ENCODE results near the gene KRT12. TPM values are rescaled to one million over a fixed set of nuclear protein-coding genes. Genes with fewer than 3 reads are reported as not detected.

The KRT12 gene
- total and polyA plus RNA-seq, 9 of the 15 experiments (the other 6 are each of a cell fraction or from before 2014, with no cell fraction given), result 0.18 to 7.0 (median 2.2) TPM

DNA sequence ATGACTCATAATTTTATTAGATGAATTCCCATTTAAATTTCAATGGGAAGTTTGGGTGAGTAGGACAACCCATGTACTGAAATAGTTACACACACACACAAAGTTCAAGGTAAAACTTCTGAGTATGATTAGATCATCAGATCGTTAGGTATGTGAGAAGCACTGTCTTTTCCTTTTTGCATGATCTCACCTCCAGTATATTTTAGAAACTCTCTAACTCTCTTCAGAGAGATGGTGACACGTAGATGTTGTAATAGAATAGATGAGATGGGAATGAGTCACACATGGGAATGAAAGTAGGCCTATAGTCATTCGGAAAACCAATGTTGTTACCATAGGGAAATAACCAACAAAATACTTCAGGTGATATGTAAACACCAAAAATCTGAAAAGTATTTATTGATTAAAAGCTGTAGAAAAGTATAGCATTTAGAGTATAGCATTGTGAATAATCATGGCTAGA is 48.2 kb upstream of the KRT12 start:
- CTCF ChIA-PET (ENCODE audit: low intra/inter-chr PET ratio), result no interaction called here
- no peak overlapping the region for H3K27ac ChIP-seq (ENCODE audit: extremely low read depth, low read depth, low read length)
- TF ChIP-seq, protein P1, sequence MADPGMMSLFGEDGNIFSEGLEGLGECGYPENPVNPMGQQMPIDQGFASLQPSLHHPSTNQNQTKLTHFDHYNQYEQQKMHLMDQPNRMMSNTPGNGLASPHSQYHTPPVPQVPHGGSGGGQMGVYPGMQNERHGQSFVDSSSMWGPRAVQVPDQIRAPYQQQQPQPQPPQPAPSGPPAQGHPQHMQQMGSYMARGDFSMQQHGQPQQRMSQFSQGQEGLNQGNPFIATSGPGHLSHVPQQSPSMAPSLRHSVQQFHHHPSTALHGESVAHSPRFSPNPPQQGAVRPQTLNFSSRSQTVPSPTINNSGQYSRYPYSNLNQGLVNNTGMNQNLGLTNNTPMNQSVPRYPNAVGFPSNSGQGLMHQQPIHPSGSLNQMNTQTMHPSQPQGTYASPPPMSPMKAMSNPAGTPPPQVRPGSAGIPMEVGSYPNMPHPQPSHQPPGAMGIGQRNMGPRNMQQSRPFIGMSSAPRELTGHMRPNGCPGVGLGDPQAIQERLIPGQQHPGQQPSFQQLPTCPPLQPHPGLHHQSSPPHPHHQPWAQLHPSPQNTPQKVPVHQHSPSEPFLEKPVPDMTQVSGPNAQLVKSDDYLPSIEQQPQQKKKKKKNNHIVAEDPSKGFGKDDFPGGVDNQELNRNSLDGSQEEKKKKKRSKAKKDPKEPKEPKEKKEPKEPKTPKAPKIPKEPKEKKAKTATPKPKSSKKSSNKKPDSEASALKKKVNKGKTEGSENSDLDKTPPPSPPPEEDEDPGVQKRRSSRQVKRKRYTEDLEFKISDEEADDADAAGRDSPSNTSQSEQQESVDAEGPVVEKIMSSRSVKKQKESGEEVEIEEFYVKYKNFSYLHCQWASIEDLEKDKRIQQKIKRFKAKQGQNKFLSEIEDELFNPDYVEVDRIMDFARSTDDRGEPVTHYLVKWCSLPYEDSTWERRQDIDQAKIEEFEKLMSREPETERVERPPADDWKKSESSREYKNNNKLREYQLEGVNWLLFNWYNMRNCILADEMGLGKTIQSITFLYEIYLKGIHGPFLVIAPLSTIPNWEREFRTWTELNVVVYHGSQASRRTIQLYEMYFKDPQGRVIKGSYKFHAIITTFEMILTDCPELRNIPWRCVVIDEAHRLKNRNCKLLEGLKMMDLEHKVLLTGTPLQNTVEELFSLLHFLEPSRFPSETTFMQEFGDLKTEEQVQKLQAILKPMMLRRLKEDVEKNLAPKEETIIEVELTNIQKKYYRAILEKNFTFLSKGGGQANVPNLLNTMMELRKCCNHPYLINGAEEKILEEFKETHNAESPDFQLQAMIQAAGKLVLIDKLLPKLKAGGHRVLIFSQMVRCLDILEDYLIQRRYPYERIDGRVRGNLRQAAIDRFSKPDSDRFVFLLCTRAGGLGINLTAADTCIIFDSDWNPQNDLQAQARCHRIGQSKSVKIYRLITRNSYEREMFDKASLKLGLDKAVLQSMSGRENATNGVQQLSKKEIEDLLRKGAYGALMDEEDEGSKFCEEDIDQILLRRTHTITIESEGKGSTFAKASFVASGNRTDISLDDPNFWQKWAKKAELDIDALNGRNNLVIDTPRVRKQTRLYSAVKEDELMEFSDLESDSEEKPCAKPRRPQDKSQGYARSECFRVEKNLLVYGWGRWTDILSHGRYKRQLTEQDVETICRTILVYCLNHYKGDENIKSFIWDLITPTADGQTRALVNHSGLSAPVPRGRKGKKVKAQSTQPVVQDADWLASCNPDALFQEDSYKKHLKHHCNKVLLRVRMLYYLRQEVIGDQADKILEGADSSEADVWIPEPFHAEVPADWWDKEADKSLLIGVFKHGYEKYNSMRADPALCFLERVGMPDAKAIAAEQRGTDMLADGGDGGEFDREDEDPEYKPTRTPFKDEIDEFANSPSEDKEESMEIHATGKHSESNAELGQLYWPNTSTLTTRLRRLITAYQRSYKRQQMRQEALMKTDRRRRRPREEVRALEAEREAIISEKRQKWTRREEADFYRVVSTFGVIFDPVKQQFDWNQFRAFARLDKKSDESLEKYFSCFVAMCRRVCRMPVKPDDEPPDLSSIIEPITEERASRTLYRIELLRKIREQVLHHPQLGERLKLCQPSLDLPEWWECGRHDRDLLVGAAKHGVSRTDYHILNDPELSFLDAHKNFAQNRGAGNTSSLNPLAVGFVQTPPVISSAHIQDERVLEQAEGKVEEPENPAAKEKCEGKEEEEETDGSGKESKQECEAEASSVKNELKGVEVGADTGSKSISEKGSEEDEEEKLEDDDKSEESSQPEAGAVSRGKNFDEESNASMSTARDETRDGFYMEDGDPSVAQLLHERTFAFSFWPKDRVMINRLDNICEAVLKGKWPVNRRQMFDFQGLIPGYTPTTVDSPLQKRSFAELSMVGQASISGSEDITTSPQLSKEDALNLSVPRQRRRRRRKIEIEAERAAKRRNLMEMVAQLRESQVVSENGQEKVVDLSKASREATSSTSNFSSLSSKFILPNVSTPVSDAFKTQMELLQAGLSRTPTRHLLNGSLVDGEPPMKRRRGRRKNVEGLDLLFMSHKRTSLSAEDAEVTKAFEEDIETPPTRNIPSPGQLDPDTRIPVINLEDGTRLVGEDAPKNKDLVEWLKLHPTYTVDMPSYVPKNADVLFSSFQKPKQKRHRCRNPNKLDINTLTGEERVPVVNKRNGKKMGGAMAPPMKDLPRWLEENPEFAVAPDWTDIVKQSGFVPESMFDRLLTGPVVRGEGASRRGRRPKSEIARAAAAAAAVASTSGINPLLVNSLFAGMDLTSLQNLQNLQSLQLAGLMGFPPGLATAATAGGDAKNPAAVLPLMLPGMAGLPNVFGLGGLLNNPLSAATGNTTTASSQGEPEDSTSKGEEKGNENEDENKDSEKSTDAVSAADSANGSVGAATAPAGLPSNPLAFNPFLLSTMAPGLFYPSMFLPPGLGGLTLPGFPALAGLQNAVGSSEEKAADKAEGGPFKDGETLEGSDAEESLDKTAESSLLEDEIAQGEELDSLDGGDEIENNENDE (IDR thresholded peaks at IDR 0.05; ENCODE audit: low read depth, low read length), result no peak
- no peak for TF ChIP-seq ZNF316 (IDR thresholded peaks at IDR 0.05)
- TF ChIP-seq, protein P2, sequence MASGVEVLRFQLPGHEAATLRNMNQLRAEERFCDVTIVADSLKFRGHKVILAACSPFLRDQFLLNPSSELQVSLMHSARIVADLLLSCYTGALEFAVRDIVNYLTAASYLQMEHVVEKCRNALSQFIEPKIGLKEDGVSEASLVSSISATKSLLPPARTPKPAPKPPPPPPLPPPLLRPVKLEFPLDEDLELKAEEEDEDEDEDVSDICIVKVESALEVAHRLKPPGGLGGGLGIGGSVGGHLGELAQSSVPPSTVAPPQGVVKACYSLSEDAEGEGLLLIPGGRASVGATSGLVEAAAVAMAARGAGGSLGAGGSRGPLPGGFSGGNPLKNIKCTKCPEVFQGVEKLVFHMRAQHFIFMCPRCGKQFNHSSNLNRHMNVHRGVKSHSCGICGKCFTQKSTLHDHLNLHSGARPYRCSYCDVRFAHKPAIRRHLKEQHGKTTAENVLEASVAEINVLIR (CRISPR knock-in tag; IDR thresholded peaks at IDR 0.05), result no peak
- TF ChIP-seq, protein P3, sequence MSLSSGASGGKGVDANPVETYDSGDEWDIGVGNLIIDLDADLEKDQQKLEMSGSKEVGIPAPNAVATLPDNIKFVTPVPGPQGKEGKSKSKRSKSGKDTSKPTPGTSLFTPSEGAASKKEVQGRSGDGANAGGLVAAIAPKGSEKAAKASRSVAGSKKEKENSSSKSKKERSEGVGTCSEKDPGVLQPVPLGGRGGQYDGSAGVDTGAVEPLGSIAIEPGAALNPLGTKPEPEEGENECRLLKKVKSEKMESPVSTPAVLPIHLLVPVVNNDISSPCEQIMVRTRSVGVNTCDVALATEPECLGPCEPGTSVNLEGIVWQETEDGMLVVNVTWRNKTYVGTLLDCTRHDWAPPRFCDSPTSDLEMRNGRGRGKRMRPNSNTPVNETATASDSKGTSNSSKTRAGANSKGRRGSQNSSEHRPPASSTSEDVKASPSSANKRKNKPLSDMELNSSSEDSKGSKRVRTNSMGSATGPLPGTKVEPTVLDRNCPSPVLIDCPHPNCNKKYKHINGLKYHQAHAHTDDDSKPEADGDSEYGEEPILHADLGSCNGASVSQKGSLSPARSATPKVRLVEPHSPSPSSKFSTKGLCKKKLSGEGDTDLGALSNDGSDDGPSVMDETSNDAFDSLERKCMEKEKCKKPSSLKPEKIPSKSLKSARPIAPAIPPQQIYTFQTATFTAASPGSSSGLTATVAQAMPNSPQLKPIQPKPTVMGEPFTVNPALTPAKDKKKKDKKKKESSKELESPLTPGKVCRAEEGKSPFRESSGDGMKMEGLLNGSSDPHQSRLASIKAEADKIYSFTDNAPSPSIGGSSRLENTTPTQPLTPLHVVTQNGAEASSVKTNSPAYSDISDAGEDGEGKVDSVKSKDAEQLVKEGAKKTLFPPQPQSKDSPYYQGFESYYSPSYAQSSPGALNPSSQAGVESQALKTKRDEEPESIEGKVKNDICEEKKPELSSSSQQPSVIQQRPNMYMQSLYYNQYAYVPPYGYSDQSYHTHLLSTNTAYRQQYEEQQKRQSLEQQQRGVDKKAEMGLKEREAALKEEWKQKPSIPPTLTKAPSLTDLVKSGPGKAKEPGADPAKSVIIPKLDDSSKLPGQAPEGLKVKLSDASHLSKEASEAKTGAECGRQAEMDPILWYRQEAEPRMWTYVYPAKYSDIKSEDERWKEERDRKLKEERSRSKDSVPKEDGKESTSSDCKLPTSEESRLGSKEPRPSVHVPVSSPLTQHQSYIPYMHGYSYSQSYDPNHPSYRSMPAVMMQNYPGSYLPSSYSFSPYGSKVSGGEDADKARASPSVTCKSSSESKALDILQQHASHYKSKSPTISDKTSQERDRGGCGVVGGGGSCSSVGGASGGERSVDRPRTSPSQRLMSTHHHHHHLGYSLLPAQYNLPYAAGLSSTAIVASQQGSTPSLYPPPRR (CRISPR knock-in tag; IDR thresholded peaks at IDR 0.05; ENCODE audit: borderline replicate concordance), result no peak

More for the DNA sequence above, 48.2 kb upstream of the KRT12 start:
- Histone ChIP-seq H3K79me2 (ENCODE audit: control insufficient read depth, insufficient read depth, low read length) (no peaks in the 10 kb centered on the region), H3K4me2 (ENCODE audit: insufficient read depth, low read length) (no peak overlapping the region), H3K9me1 (ENCODE audit: control insufficient read depth, insufficient read depth, low read length) (no peaks in the 10 kb centered on the region), H2AFZ (ENCODE audit: low read depth, low read length) (no peak overlapping the region), H3K9me3 (replicated peaks; ENCODE audit: control insufficient read depth, insufficient read depth, low read depth, low read length) (no peaks in the 10 kb centered on the region), H3K36me3 (ENCODE audit: control insufficient read depth, insufficient read depth, low read length) (no peaks in the 10 kb centered on the region), H3K27me3 (ENCODE audit: control insufficient read depth in 2 of 2, insufficient read depth in 2 of 2, low read length in 2 of 2) (peaks cover 17 to 18% of the 10 kb centered on the region in 2 experiments; a peak in 4 of 5 replicates), H3K9ac (ENCODE audit: insufficient read depth in 1 of 2, low read depth in 2 of 2, low read length in 2 of 2) (no peak overlapping the region), H3K4me1 (replicated peaks in 1 of 2; ENCODE audit: control insufficient read depth in 2 of 2, insufficient read depth in 2 of 2, low read length in 2 of 2) (no peaks in the 10 kb centered on the region), H3K4me3 (no peak overlapping the region), H4K20me1 (replicated peaks; ENCODE audit: control insufficient read depth, insufficient read depth, low read length) (no peaks in the 10 kb centered on the region)
- DNase-seq (ENCODE audit: extremely low read depth in 1 of 4, low spot score in 3 of 4) (no peak), FAIRE-seq (no peak), ATAC-seq (no peak)
- no TSS peak for BruUV-seq (replicated peaks)
- in situ Hi-C loops (cut with MboI) (no loop called here), intact Hi-C loops (cut with micrococcal nuclease) (no loop called here)
- POLR2A ChIA-PET, result no interaction called here
- WGBS (ENCODE audit: insufficient coverage, low coverage, missing lambda C conversion rate), result 0% methylated on average over 3 of the region's 3 CpGs
